HG03520 (cell line): ENCODE measurements around the gene S1PR1.
"Not testable (repeated sequence)": the region's sequence is repeated elsewhere in the genome, so short reads cannot be mapped to it uniquely, and the experiment has no call there.

Experiments used
- ATAC-seq: cut with Tn5 transposase; IDR thresholded peaks from one replicate; pipeline ENCODE4 v1.9.1; 2021; ENCODE audit warnings: mild to moderate bottlenecking, moderate library complexity; ENCODE audit not compliant: unreplicated experiment

S1PR1 gene

GRCh38 chr1:101219924-101220870 lies 16.6 kb upstream of the S1PR1 start:
- no peak for ATAC-seq

- no peak for ATAC-seq
Observed at GRCh38 chr1:101220906-101221305, 15.9 kb upstream of the S1PR1 start.

GRCh38 chr1:101221945-101222429 lies 14.8 kb upstream of the S1PR1 start:
- peak; percentile 96 for ATAC-seq

GRCh38 chr1:101227837-101228236 lies 9.0 kb upstream of the S1PR1 start:
- no peak for ATAC-seq

- no peak for ATAC-seq
Observed at GRCh38 chr1:101228424-101229134, 8.2 kb upstream of the S1PR1 start.

- not testable (repeated sequence) for ATAC-seq
Observed at GRCh38 chr1:101232182-101232581, 4.6 kb upstream of the S1PR1 start.

- ATAC-seq, result no peak
Observed at GRCh38 chr1:101233495-101233894, 3.3 kb upstream of the S1PR1 start.

GRCh38 chr1:101235216-101235695 lies 1.6 kb upstream of the S1PR1 start:
- peak; percentile 0 for ATAC-seq

GRCh38 chr1:101235696-101236515 lies 913 bp upstream of the S1PR1 start:
- ATAC-seq, result peak; percentile 52

- no peak for ATAC-seq
Observed at GRCh38 chr1:101237229-101237837, 514 bp downstream of the S1PR1 start.

GRCh38 chr1:101238031-101238628 lies 1.3 kb downstream of the S1PR1 start:
- no peak for ATAC-seq

- ATAC-seq, result no peak
Observed at GRCh38 chr1:101238681-101239094, 1.9 kb downstream of the S1PR1 start.

- no peak for ATAC-seq
Observed at GRCh38 chr1:101239095-101240040, 2.5 kb downstream of the S1PR1 start.

- no peak for ATAC-seq
Observed at GRCh38 chr1:101240041-101240430, 3.2 kb downstream of the S1PR1 start.

GRCh38 chr1:101241485-101242225 lies 4.8 kb downstream of the S1PR1 start:
- no peak for ATAC-seq

GRCh38 chr1:101242324-101243050 lies 5.7 kb downstream of the S1PR1 start:
- no peak for ATAC-seq

- no peak for ATAC-seq
Observed at GRCh38 chr1:101243751-101244150, 6.9 kb downstream of the S1PR1 start.
